Stimulated activated CD4-positive, alpha-beta T cell treated with anti-CD3 and anti-CD28 coated beads, TNF-alpha, amount 100 ng/mL, for 1 hour (primary cell): Measurements from ENCODE around the gene SLC35A2.

Source experiments
- DNase-seq, 3 donors: peaks; one replicate each; pipeline ENCODE4 v3.0.0-alpha.2; 2020; ENCODE audit warnings: low read depth in 3 of 3, low spot score in 1 of 3

Gene SLC35A2

DNA sequence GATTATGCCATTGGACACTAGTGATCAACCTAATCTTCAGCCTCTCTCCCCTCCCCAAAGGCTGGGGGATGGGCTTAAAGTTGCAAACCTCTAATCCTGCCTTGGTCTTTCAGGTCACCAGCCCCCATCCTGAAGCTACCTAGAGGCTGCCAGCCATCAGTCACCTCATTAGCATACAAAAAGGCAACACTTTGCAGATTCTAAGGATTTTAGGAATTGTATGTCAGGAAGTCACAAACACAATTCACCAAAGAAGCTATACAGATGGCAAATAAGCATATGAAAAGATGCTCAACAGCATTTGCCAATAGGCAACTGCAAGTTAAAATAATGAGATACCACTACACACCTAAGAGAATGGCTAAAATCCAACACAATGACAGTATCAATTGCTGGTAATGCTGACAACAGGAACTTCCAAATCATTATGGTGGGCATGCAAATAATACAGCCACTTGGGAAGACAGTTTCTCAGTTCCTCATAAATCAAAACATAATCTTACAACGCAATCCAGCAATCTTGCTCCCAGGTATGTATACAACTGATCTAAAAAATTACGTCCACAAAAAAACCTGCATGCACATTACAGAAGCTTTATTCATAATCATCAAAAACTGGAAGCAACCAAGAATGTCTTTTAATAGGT lies 16.4 kb upstream of the SLC35A2 start:
- DNase-seq = no peak

DNA sequence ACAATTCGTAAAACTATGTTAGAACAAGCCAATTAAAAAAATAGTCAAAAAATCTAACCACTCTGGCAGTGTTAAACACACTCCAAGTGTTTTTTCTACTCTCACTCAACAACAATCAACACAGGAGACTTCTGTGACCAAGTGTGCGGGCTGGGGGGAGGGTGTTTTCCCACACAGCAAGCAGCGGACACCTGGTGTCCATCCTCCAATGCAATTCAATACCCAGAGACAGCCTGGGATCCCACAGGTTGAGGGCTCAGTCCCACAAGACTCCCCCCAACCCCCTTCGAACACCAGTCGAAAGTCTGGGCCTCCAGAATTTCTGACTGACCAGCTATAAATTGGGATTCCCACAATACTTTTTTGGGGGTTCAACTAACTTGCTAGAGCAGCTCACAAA lies 15.7 kb upstream of the SLC35A2 start:
- no peak for DNase-seq

DNA sequence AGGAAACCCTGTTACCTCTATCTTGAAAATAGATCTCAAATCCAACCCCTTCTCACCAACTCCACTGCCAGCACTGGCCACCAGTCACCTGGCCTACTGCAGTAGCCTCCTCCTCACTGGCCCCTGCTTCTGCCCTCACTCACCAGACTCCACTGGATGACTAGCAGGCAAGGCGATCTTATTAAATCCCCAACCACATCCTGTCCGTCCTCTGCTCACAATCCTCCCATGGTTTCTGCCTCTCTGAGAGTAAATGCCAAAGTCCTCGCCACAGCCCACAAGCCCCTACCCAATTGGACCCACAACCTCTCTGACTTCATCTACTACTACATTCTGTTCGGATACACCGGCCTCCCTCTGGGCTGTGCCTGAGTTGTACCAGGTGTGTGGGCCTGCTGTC lies 12.8 kb upstream of the SLC35A2 start:
- no peak for DNase-seq

DNA sequence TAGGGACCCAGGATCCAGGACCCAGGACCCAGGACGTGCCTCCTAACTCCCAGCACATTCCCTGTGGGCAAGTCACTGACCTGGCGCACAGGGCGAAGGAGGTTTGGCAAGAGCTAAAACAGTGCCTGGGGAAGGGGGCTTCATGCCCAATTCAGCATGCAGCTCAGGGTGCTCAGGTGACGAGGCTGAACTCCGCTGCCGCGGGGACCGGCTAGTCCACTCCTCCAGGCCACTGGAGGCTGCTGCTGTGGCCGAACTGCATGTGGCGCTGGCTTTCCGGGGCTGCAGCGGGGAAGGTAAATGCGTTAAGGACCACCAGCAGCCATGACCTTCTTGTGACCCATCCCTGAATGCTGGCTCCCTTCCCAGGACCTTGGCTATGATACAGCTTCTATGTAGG lies 12.3 kb upstream of the SLC35A2 start:
- DNase-seq = no peak

DNA sequence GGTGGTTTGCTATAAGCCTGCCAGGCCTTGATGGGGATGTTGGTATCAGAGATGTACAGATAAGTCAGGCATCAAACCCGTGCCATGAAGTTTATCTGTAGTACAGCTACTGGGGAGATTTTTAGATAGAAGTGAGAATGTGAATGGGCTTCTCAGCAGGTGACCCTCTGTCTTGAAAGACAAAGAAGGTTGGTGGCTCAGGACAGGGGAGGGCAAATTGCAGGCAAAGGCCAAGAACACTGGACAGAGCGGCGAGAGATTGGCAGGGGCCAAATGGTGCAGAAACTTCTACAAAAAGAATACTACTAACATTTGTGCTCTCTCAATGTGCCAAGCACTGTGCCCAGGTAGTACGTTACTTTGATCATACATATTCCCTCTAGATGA lies 9.3 kb upstream of the SLC35A2 start:
- no peak for DNase-seq

DNA sequence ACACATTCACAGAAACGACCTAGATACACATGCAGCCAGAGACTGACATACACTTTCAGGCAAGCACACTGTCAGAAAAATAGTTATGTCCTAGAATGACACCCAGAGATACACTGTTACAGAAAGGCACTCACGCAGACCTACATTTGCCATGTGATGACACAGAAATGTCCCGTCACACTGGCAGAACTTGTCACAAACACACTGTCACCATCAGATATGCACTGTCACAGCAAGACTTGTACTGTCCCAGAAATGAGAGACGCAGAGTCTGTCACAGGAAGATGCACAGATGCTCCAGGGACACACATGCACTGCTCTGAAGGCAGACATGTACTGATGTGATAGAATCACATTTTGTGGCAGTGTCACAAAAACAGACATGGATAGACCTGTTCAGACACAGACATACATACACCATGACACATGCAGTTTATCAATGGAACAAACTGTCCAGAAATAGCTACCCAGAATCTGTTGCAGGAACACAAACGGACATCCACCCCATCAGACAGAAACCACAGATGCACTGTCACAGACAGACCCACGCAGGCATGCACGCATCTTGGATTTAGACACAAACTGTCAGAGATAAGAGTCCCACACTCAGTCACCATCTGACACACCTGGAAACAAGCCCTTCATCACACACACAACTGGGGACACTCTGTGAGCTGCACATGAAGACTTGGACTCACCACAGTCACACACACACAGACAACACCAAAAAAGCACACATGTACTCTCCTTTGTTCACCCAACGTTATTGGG lies 8.7 kb upstream of the SLC35A2 start:
- no peak for DNase-seq

DNA sequence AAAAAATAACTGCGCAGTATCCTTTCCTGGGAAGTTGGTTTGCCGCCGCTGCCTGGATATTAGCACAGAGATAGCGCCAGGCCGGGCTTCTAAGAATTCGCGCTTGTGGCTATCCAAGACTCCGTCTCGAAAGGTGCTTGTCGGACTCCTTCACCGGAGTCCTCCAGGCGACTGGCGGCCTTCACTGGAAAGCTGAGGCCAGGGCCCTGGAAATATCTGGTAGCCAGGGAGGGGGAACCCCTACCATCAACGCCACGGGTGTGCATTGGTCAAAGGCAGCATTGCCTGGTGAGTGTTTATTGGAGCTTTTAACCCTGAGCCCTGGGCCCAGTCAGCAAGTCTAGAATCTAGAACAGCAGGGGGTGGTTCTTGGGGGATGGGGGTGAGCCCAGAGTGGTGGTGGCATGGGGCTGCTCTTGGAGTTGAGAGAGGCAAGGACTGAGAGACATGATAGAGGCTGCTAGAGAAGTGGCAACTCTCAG lies 8.0 kb upstream of the SLC35A2 start:
- no peak for DNase-seq

DNA sequence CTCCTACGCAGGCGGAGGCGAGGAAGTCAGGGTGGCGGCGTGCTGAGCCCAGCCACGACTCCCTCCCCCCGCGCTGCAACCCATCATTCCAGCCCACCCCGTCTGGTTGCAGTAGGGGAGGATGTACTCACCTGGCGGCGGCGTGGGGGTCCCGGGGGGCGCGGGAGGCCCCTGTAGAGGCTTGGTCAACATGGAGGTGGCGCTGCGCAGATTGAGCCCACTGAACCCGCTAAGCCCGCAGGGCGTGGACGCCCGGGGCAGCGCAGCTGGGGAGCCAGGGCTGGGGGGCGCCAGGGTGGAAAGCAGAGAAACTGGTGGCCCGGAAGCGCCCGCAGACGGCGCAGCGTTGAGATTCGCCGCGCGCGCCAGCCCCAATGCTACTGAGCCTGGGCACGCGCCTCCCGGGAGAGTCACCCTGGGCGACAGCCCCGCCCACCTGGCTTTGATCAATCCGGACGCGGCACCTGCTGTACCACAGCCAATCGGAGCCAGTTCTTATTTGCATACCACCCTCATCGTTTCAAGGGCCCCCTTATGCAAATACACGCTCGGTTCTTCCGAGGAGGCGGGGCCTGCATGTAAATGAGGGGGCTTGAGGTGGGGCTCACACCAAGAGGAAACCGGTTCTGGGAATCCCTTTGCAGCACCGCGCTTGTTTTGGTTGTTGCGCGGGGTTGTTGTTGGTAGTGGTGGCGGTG lies 7.3 kb upstream of the SLC35A2 start, which contains the start of gene PIM2:
PIM2 (minus strand) TSS at position 382 of the 698 bp plus-strand sequence; CDS start at position 192, 190 bp downstream.
- peak; percentile 72 to 85 (median 81) for DNase-seq

DNA sequence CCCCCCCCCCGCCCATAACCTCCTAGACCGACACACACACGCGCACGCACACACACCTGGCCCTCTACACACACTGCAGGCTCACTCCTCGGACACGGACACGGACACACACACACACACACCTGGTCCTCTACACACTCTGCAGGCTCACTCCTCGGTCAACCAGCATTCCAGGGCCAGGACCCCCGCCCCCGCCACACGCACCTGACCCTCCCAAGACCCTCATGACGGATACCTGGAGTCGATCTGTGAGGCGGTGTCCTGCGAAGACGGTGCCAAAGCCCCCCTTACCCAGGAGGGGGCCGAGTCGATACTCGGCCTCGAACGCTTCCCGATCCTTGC lies 6.8 kb upstream of the SLC35A2 start:
- DNase-seq = no peak

DNA sequence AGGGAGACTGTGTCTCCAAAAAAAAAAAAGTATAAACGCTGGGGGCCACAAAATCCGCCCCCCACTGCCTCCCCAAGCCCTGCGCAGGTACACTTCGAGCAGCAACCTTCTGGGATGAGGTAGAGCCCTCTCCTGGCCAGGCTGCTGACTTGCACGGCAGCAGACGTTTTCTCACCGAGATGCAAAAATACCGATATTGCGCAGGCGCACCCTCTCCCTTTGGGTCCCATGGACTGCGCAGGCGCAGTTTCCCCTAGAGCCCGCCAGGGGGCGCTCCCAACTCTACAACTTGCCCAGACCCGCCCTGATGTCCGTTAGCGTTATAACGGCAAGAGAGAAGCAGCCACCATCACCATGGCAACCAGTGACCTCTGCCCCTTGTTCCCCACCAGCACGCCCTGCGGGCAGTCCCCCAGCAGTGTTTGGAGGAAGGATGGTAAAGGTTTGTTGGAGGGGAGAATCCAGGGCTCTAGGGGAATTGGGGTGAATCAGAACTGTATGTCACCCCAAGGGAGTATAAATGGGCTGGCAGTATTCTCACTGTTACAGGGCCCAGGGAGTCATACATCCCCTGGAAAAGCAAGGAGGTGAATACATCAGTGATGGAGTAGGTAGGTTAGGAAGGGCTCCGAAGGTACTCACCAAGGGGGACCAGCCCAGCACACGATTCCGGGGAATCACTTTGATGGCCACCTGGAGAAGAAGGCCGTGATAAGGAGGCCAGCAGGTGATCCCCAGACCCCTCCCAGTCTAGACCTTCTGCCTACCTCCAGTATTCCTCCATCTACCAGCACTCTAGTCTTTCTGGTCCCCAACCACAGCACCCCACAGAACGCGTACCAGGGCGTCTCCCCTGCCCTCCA lies 5.9 kb upstream of the SLC35A2 start:
- DNase-seq = peak; percentile 70 to 82 (median 71)

DNA sequence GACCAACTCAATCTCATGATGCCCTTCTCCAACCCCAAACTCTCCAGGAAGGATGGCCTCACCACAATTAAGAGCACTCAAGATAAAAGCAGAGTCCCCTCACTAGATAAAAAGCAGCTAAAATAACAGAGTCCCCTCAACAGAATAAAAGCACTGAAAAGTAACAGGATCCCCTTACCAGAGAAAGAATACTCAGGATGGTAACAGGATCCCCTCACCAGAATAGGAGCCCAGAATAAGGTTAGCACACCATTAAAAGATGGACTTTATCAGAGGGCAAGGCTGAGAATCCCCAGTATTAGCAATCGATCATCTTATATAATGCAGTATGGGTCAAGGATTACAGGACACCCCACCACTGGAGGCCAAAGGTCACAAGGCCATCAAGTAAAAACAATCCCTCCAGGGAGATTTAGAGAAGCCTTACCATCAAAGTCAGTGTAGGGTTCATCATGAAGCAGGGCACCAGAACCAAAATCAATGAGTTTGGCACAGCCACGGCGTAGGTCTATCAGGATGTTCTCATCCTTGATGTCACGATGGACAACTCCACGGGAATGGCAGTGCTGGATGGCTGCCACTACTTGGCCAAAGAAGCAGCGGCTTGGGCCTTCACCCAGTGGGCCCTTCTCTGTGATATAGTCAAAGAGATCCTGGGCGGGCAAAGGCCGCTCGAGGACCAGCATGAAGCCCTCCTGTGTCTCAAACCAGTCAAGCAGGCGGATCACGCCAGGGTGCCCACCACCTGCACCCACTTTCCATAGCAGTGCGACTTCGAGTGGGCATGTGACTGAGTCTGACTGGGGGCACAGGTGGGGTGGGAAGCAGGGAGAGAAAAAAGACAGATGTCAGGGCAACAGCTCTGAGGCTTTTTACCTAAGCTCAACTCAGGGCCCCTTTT lies 3.4 kb upstream of the SLC35A2 start:
- no peak for DNase-seq

DNA sequence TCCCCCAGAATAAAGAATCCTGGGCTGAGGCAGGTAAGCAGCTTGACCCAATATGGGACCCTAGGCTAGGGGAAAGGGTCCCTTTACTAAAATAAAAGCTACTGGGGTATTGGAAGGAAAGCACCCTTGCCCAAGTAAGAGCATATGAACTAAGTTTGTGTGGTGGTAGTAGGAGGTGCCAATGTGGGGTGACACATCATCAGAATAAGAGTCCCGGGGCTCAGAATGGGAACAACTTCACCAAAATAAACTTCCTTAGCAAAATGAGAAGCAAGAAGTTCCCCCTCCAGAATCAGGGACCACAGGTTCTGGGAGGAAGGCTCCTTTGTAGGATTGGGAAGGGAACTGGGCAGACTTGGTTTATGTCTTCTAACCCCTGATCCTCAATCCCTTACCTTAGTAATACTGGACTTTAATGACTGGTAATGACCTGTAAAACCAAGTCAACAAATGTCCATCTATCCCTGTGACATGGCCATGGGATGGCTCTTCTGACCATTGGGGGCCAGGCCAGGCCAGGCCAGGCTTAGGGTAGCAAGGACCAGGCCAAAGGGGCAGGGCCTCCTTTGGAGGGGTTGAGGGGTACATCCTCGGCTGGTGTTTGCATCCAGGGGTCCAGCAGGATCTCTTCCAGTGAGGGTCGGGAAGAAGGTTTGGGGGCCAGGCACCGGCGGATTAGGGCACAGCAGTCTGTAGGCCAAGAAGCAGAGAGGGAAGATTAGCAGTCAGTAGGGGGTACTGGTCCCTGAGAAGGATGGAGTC lies 2.3 kb upstream of the SLC35A2 start:
- no peak for DNase-seq

DNA sequence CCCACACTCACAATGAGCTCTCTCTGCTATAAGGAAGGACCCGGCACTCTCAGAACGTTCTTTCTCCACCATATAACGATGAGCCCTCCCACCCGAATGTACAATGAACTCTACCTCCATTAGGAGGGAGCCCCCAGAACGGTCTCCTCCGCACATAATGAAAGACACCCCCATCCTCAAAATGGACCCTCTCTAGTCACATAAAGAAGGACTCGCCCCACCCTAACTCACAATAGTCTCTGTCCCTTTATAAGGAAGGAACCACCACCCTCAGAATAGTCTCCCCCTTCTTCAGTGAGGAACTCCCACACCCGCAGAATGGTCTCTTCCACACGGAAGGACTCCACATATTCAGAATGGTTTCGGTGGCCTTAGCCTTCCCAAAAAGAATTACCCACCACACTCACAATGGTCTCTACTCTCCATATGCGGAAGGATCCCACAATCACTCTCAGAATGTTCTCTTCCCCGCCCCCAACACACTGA lies 477 bp downstream of the SLC35A2 start:
- no peak for DNase-seq

DNA sequence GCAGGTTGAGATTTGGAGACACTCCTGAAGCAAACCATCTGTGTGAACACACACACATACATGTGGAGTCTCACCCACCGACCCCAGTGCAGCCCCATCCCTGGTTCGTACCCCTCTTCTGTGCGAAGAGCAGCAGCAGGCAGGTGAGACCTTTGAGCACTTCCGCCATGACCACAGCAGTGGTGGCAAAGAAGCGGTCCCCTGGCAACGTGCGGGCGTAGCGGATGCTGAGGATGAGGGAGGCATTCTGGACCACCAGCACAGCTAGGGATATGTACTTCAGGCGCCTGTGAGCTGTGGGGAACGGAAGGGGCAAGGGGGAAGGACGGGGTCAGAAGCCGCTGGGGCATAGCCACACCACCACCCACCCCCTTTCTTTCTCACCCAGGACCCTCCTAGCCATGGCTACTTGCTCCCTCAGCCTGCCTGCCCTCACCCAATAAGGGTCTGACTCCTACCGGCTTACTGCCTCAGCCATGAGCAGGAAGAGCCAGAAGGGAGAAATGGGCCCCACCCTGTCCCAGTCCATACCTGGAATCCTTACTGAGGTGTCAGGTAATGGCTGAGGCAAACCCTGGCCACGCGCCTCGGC lies 1.6 kb downstream of the SLC35A2 start:
- no peak for DNase-seq

DNA sequence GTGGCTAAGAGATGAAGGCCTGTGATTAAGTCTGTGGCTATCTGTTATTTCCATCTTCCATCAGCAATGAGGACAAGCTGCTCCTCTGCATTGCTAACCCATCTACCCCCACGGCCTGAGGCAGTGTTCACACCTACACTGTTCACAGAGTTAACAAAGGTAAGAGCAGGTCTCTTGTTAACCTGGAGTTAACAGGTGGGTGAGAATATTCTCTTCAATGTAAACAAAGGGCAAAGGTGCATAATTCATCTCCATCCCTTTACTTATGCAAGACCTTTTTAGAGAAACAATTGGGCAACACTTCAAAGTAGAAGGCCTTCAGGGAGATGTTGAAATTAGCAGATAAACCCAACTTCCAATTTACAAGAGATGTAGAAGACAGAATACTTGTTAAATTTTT lies 2.8 kb downstream of the SLC35A2 start:
- no peak for DNase-seq

DNA sequence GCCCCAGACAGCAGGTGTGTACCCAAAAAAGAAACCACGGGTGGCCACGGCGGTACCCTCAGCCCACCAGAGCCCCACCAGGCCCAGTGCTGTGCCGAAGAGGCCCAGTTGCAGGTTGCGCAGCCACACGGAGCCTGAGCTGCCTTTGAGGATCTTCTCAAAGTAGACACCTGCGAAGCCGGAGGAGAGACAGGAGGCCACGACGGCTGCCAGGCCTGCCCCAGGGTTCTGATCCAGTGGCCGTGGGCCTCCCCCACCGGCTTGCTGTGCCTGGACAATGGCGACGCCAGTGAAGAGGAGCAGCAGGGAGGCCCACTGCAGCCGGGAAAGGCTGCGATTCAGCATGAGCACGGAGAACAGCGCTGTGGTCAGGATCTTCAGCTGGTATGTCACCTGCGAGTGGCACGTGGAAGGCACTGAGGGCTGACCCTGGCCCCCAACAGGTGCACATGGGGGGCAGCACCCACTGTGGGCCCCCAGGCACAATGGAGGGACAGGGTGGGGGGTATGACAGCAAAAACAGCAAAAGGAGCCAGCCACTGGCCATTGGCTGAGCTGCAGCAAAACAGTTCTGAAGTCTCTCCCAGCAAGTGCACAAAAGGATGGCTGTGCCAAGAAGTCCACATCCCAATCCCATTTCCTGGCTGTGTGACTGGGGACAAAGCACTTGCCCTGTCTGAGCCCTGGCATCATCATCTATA lies 6.2 kb downstream of the SLC35A2 start:
- DNase-seq = no peak

DNA sequence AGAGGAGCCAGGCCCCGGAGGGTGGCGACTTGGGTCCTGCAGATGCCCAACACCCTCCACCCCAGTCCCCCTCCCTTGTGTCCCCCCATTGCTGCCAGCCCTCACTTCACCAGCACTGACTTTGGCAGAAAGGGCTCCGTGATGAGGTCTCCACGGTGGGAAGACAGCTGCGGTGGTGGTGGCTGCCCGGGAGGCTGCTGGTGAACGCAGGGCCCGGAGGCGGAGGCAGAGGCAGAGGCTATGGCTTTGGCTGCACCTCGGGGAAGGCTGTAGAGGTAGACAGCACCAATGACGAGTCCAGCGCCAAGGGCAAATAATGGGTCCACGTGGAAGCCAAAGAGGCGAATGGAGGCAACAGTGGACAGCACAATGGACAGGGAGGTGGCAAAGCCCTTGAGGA lies 6.8 kb downstream of the SLC35A2 start:
- no peak for DNase-seq

DNA sequence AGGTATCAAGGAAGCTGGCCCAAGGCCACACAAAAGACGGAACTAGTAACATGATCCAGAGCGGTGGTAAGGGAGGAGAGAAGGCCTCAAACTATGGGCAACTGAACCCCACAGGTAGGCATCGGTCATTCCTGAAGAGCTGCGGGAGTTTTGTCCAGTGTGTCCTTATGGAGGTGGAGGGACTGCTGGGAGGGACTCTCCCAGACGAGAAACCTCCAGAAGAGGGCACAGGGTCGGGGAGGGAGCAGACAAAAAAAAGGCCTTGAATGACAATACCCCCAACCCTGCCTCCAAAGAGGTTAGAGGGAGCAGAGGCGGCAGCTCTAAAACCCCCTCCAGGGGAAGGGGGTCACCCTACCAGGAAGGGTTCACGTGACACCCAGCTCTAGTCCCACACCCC lies 7.3 kb downstream of the SLC35A2 start:
- DNase-seq = no peak
